H1 (cell line): Measurements from ENCODE around the gene PDCL3. TPM values are rescaled to one million over a fixed set of nuclear protein-coding genes. Genes with fewer than 3 reads are reported as not detected.

Source experiments
- ATF3 ChIP-seq: IDR thresholded peaks from 2 replicates; pipeline ENCODE4 v1.6.1; 2011; ENCODE audit warnings: low read depth, mild to moderate bottlenecking, low read length; ENCODE audit not compliant: insufficient read depth
- CHD7 ChIP-seq: fragments of 300-600 bp; sonication (generic); IDR thresholded peaks from 2 replicates; pipeline ENCODE4 v1.7.1; 2012; ENCODE audit warnings: low read length, moderate library complexity, mild to moderate bottlenecking, inconsistent platforms; ENCODE audit not compliant: insufficient replicate concordance
- GTF2F1 ChIP-seq: IDR thresholded peaks from 2 replicates; pipeline ENCODE4 v1.6.1; 2012; ENCODE audit warnings: low read depth, low read length, improper control_type of control experiment, borderline replicate concordance
- RAD21 ChIP-seq, 2 experiments: IDR thresholded peaks in 1 of 2; conservative IDR thresholded peaks in 1 of 2; 2 replicates each; pipeline ENCODE4 v1.6.1; 2011; ENCODE audit warnings: low read depth in 2 of 2, low read length in 2 of 2, improper control_type of control experiment in 1 of 2, inconsistent platforms in 1 of 2, mild to moderate bottlenecking in 1 of 2, moderate library complexity in 1 of 2
- SRF ChIP-seq: IDR thresholded peaks from 2 replicates; pipeline ENCODE4 v1.6.1; 2011; ENCODE audit warnings: mild to moderate bottlenecking, low read depth, low read length, moderate library complexity
- polyA plus RNA-seq, 7 experiments: library from polyadenylated mRNA; depleted of rRNA in 3 of 7; stranded (reverse) in 5 of 7; unstranded in 2 of 7; fragments of >200 nt in 5 of 7; fragments of 200-250 nt in 2 of 7; gene quantifications; 1 replicate in 5 of 7; 2 replicates in 1 of 7; 4 replicates in 1 of 7; pipeline versions ENCODE4 v1.2.1 to v1.2.3, GENCODE V29; 2011 to 2013; ENCODE audit warnings: missing spikeins in 2 of 7, mixed read lengths in 2 of 7
- total RNA-seq: library from RNA; stranded (reverse); fragmentation: NEBNext Ultra II Directional; extraction: Animal tissue kit (Norgen Biotek cat#: 25700); gene quantifications from 2 replicates; pipeline ENCODE4 v1.2.1, GENCODE V29; 2021
- TF ChIP-seq, protein P1 (sequence below): IDR thresholded peaks from 2 replicates; pipeline ENCODE4 v1.6.1; 2012; ENCODE audit warnings: low read length, inconsistent platforms

PDCL3 gene
- total and polyA plus RNA-seq, 2 of the 8 experiments (the other 6 are each of a cell fraction or from before 2014, with no cell fraction given), result 19.8 to 29.4 TPM

DNA sequence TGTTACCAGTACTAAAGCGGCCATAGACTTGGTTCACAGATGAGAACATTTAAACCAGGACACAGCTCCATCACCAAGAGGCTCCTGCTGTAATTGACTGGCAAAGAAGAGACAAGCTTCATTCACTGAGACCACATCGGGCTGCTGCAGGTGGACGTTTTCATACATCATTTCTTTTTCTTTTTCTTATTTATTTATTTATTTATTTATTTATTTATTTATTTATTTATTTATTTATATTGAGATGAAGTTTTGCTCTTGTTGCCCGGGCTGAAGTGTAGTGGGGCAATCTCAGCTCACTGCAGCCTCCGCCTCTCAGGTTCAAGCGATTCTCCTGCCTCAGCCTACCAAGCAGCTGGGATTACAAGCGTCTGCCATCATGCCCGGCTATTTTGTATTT, 33.6 kb upstream of the PDCL3 start (continued):
- TF ChIP-seq CHD7, result no peak
- TF ChIP-seq GTF2F1, result no peak
- TF ChIP-seq ATF3, result no peak
- TF ChIP-seq RAD21 (IDR thresholded peaks at IDR 0.05 in 1 of 2, conservative IDR thresholded peaks at IDR 0.05 in 1 of 2; ENCODE audit: low read depth in 2 of 2, low read length in 2 of 2), result no peak
- TF ChIP-seq, protein P1, sequence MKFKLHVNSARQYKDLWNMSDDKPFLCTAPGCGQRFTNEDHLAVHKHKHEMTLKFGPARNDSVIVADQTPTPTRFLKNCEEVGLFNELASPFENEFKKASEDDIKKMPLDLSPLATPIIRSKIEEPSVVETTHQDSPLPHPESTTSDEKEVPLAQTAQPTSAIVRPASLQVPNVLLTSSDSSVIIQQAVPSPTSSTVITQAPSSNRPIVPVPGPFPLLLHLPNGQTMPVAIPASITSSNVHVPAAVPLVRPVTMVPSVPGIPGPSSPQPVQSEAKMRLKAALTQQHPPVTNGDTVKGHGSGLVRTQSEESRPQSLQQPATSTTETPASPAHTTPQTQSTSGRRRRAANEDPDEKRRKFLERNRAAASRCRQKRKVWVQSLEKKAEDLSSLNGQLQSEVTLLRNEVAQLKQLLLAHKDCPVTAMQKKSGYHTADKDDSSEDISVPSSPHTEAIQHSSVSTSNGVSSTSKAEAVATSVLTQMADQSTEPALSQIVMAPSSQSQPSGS, result no peak
- TF ChIP-seq SRF, result no peak
- TF ChIP-seq, all 59 proteins: peak for 0
